ENCODE measurements around the gene HSD17B12. TPM values are rescaled to one million over a fixed set of nuclear protein-coding genes. Genes with fewer than 3 reads are reported as not detected.

HSD17B12 gene
- total RNA-seq, 1 donor from 2014 or later = 84.7 TPM

DNA sequence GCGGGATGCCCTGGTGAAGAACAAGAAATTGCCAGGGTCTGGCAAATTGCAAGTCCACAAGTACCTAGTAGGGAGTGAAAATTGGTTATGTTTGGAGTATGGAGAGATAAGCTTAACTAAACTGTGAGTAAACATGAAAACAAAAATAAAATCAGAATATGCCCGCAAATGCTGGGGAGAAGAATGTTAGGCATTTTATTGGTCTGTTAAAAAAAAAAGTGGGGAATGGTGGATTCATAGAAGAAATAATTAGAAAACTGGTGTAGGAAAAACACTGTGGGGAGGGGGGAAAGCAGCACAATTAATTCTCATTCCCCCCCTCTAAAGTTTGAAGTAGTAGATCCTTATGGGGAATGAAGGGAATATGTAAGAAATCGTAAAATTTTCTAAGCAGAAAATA lies 40.6 kb upstream of the HSD17B12 start:
- no peak for TF ChIP-seq CTCF (IDR thresholded peaks at IDR 0.05; ENCODE audit: insufficient read depth, low read length, poor library complexity, severe bottlenecking)
- H3K4me3 ChIP-seq (ENCODE audit: low read depth, low read length) = no peak overlapping the region
- H3K36me3 ChIP-seq (ENCODE audit: control insufficient read depth, insufficient read depth, low read length) = no peaks in the 10 kb centered on the region
- peaks cover 14% of the 10 kb centered on the region for H3K27me3 ChIP-seq (ENCODE audit: control insufficient read depth, insufficient read depth, low read length)
- no peak for DNase-seq (ENCODE audit: low read depth)

DNA sequence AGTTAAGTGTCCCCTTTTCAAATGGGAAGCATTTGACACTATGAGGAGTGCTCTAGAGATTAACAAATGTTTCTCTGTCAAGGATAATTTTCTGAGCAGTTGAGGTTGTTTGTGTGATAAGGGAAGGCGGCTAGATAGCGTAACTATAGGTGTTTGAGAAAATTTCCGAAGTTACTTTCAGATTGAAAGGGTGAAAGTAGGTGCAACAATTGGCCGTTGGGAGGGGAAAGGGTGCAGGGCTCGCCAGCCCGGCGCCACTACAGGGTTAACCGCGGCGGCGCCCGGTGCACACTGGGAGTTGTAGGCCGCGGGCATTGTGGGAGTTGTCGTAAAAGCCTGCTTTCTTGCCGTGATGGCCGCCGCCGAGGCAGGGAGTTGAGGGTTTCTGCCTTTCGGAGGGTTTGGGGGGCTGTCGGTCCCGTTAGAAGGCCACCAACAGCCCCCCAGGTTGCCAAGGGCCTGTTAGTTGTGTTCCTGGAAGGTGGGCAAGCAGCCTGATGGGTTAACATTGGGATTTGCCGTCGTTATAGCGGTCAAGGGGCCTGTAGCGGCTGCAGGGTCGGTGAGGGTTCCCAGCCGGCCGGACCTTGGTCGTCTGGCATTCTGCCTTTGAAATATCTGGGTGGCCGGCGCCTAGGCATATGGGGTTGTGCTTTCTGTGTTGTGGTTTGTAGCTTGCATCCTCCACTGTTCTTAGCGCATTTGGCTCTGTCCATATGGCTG lies 36.5 kb upstream of the HSD17B12 start:
- no peak for TF ChIP-seq CTCF (IDR thresholded peaks at IDR 0.05; ENCODE audit: insufficient read depth, low read length, poor library complexity, severe bottlenecking)
- Histone ChIP-seq H3K4me3 (ENCODE audit: low read depth, low read length) (peak overlapping the region; percentile 81), H3K27me3 (ENCODE audit: control insufficient read depth, insufficient read depth, low read length) (peaks cover 7% of the 10 kb centered on the region), H3K36me3 (ENCODE audit: control insufficient read depth, insufficient read depth, low read length) (no peaks in the 10 kb centered on the region)
- peak; percentile 34 for DNase-seq (ENCODE audit: low read depth)

DNA sequence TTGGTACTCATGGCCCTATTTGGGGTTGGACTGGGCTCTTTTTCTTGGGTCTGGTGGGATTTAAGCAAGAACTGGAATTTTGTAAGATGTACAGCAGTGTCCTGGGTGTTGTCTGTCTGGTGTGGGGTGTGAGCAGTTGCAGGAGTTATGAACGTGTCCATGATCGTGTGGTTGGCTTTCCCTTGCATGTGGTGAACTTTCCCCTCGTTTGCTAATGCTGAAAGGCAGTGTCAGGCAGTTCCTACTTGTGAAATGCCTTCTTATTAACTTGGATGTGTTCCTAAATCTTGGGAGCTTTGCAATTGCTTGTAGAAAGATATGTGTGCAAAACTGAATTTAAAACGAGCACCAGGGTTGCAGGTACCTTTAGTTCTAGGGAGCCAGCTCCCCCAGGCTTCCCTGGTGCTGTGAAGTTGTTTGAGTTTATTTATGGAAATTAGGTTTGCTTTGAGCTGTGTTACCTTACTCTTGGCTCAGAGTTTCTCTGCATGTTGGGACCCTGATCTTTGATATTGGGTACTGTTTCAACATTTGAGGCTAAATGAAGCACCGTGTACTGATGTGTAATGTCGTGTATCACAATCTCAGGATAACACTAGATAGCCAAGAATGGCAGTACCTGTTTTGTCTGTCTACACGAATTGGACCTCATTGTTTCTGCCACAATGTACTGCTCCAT lies 35.8 kb upstream of the HSD17B12 start:
- peaks cover under 1% of the 10 kb centered on the region for H3K27me3 ChIP-seq (ENCODE audit: control insufficient read depth, insufficient read depth, low read length)
- H3K36me3 ChIP-seq (ENCODE audit: control insufficient read depth, insufficient read depth, low read length) = no peaks in the 10 kb centered on the region
- no peak for TF ChIP-seq CTCF (IDR thresholded peaks at IDR 0.05; ENCODE audit: insufficient read depth, low read length, poor library complexity, severe bottlenecking)
- H3K4me3 ChIP-seq (ENCODE audit: low read depth, low read length) = peak overlapping the region; percentile 81
- no peak for DNase-seq (ENCODE audit: low read depth)

DNA sequence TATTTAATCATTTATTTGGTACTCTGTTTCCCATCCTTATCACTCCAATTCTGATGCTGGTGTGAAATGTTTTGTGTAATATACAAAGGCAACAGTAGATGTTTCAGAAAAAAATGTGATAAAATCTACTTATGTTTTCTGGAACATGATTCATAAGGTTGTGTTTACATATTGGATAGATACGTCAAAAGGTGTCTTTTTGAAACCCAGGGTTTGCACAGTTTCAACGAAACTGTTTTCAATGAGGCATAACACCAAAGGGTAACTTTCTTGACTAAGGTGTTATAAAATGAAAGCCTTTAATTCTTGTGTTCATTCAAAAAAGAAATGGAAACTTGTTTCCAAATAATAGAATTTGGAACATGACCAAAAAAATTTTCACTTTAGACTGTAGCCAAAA lies 33.8 kb upstream of the HSD17B12 start:
- no peak for DNase-seq (ENCODE audit: low read depth)
- Histone ChIP-seq H3K27me3 (ENCODE audit: control insufficient read depth, insufficient read depth, low read length) (no peaks in the 10 kb centered on the region), H3K4me3 (ENCODE audit: low read depth, low read length) (no peak overlapping the region), H3K36me3 (ENCODE audit: control insufficient read depth, insufficient read depth, low read length) (no peaks in the 10 kb centered on the region)
- TF ChIP-seq CTCF (IDR thresholded peaks at IDR 0.05; ENCODE audit: insufficient read depth, low read length, poor library complexity, severe bottlenecking) = no peak

- H3K27me3 ChIP-seq (ENCODE audit: control insufficient read depth, insufficient read depth, low read length) = no peaks in the 10 kb centered on the region
- no peak for TF ChIP-seq CTCF (IDR thresholded peaks at IDR 0.05; ENCODE audit: insufficient read depth, low read length, poor library complexity, severe bottlenecking)
These were observed 31.6 kb upstream of the HSD17B12 start for GRCh38 chr11:43648888-43649287.

More at GRCh38 chr11:43648888-43649287, 31.6 kb upstream of the HSD17B12 start:
- H3K4me3 ChIP-seq (ENCODE audit: low read depth, low read length) = no peak overlapping the region
- no peaks in the 10 kb centered on the region for H3K36me3 ChIP-seq (ENCODE audit: control insufficient read depth, insufficient read depth, low read length)
- DNase-seq (ENCODE audit: low read depth) = no peak
